ENCODE measurements around the gene ACAD9. TPM values are rescaled to one million over a fixed set of nuclear protein-coding genes. Genes with fewer than 3 reads are reported as not detected.
"Not testable (repeated sequence)": the region's sequence is repeated elsewhere in the genome, so short reads cannot be mapped to it uniquely, and the experiment has no call there.

ACAD9 gene
- total and polyA plus RNA-seq, 5 donors: 31.1 to 42.4 (median 35.4) TPM

- Histone ChIP-seq H3K27me3 (ENCODE audit: control insufficient read depth, insufficient read depth) (no peaks in the 10 kb centered on the region), H3K27ac (ENCODE audit: low read length) (no peak overlapping the region), H3K4me3 (ENCODE audit: low read length) (no peak overlapping the region), H3K4me1 (ENCODE audit: control insufficient read depth, insufficient read depth, low read length) (no peaks in the 10 kb centered on the region), H3K9me3 (ENCODE audit: control insufficient read depth, low read length) (peaks cover 2% of the 10 kb centered on the region)
- ATAC-seq: no peak
- 86% methylated on average over 10 of the region's 10 CpGs for WGBS
- intact Hi-C loops (cut with DNase I): no loop called here
- no peak for DNase-seq
These were observed 43.5 kb downstream of the ACAD9 start for GRCh38 chr3:128922804-128923459.

GRCh38 chr3:128923576-128923975, 44.2 kb downstream of the ACAD9 start:
- H3K27ac ChIP-seq (ENCODE audit: low read length): no peak overlapping the region
- H3K9me3 ChIP-seq (ENCODE audit: control insufficient read depth, low read length): peaks cover 2% of the 10 kb centered on the region
- H3K4me1 ChIP-seq (ENCODE audit: control insufficient read depth, insufficient read depth, low read length): no peaks in the 10 kb centered on the region
- ATAC-seq (no peak), DNase-seq (no peak)
- no peaks in the 10 kb centered on the region for H3K27me3 ChIP-seq (ENCODE audit: control insufficient read depth, insufficient read depth)
- intact Hi-C loops (cut with DNase I): no loop called here
- WGBS: 73% methylated on average over 2 of the region's 2 CpGs
- no peak overlapping the region for H3K4me3 ChIP-seq (ENCODE audit: low read length)

GRCh38 chr3:128923986-128924385, 44.6 kb downstream of the ACAD9 start:
- H3K4me1 ChIP-seq (ENCODE audit: control insufficient read depth, insufficient read depth, low read length); H3K27ac ChIP-seq (ENCODE audit: low read length); ATAC-seq; H3K4me3 ChIP-seq (ENCODE audit: low read length); H3K9me3 ChIP-seq (ENCODE audit: control insufficient read depth, low read length); H3K27me3 ChIP-seq (ENCODE audit: control insufficient read depth, insufficient read depth); intact Hi-C loops (cut with DNase I); DNase-seq: not testable (repeated sequence)
- 87% methylated on average over 6 of the region's 6 CpGs for WGBS

GRCh38 chr3:128929364-128929763, 49.9 kb downstream of the ACAD9 start:
- Histone ChIP-seq H3K9me3 (ENCODE audit: control insufficient read depth, low read length) (no peaks in the 10 kb centered on the region), H3K4me1 (ENCODE audit: control insufficient read depth, insufficient read depth, low read length) (no peaks in the 10 kb centered on the region), H3K27me3 (ENCODE audit: control insufficient read depth, insufficient read depth) (no peaks in the 10 kb centered on the region), H3K27ac (ENCODE audit: low read length) (no peak overlapping the region), H3K4me3 (ENCODE audit: low read length) (no peak overlapping the region)
- WGBS: 92% methylated on average over 3 of the region's 3 CpGs
- DNase-seq (no peak), ATAC-seq (no peak)
- intact Hi-C loops (cut with DNase I): no loop called here

GRCh38 chr3:128931046-128931445, 51.6 kb downstream of the ACAD9 start:
- H3K27ac ChIP-seq (ENCODE audit: low read length): no peak overlapping the region
- H3K4me3 ChIP-seq (ENCODE audit: low read length): no peak overlapping the region
- no peaks in the 10 kb centered on the region for H3K9me3 ChIP-seq (ENCODE audit: control insufficient read depth, low read length)
- no peak for DNase-seq
- no peaks in the 10 kb centered on the region for H3K4me1 ChIP-seq (ENCODE audit: control insufficient read depth, insufficient read depth, low read length)
- H3K27me3 ChIP-seq (ENCODE audit: control insufficient read depth, insufficient read depth): no peaks in the 10 kb centered on the region
- 85% methylated on average over 10 of the region's 10 CpGs for WGBS
- ATAC-seq: no peak
- intact Hi-C loops (cut with DNase I): no loop called here

GRCh38 chr3:128932516-128933212, 53.2 kb downstream of the ACAD9 start:
- no peaks in the 10 kb centered on the region for H3K4me1 ChIP-seq (ENCODE audit: control insufficient read depth, insufficient read depth, low read length)
- H3K27me3 ChIP-seq (ENCODE audit: control insufficient read depth, insufficient read depth): no peaks in the 10 kb centered on the region
- intact Hi-C loops (cut with DNase I): no loop called here
- 78% methylated on average over 12 of the region's 12 CpGs for WGBS
- H3K27ac ChIP-seq (ENCODE audit: low read length): no peak overlapping the region
- no peaks in the 10 kb centered on the region for H3K9me3 ChIP-seq (ENCODE audit: control insufficient read depth, low read length)
- DNase-seq: no peak
- no peak for ATAC-seq
- no peak overlapping the region for H3K4me3 ChIP-seq (ENCODE audit: low read length)

GRCh38 chr3:128933213-128933921, 53.9 kb downstream of the ACAD9 start:
- DNase-seq (no peak), ATAC-seq (peak in 1 of 2 donors; percentile 31)
- Histone ChIP-seq H3K9me3 (ENCODE audit: control insufficient read depth, low read length) (no peaks in the 10 kb centered on the region), H3K27ac (ENCODE audit: low read length) (no peak overlapping the region), H3K4me3 (ENCODE audit: low read length) (no peak overlapping the region), H3K4me1 (ENCODE audit: control insufficient read depth, insufficient read depth, low read length) (no peaks in the 10 kb centered on the region), H3K27me3 (ENCODE audit: control insufficient read depth, insufficient read depth) (no peaks in the 10 kb centered on the region)
- intact Hi-C loops (cut with DNase I): no loop called here
- WGBS: 68% methylated on average over 9 of the region's 9 CpGs

GRCh38 chr3:128933922-128934253, 54.5 kb downstream of the ACAD9 start:
- H3K27ac ChIP-seq (ENCODE audit: low read length): no peak overlapping the region
- no peaks in the 10 kb centered on the region for H3K27me3 ChIP-seq (ENCODE audit: control insufficient read depth, insufficient read depth)
- intact Hi-C loops (cut with DNase I): no loop called here
- no peaks in the 10 kb centered on the region for H3K9me3 ChIP-seq (ENCODE audit: control insufficient read depth, low read length)
- peak in 1 of 2 donors; percentile 19 for ATAC-seq
- DNase-seq: no peak
- H3K4me1 ChIP-seq (ENCODE audit: control insufficient read depth, insufficient read depth, low read length): no peaks in the 10 kb centered on the region
- WGBS: 91% methylated on average over 2 of the region's 2 CpGs
- H3K4me3 ChIP-seq (ENCODE audit: low read length): no peak overlapping the region

GRCh38 chr3:128935922-128936321, 56.5 kb downstream of the ACAD9 start:
- Histone ChIP-seq H3K9me3 (ENCODE audit: control insufficient read depth, low read length) (no peaks in the 10 kb centered on the region), H3K4me1 (ENCODE audit: control insufficient read depth, insufficient read depth, low read length) (no peaks in the 10 kb centered on the region), H3K4me3 (ENCODE audit: low read length) (no peak overlapping the region), H3K27me3 (ENCODE audit: control insufficient read depth, insufficient read depth) (no peaks in the 10 kb centered on the region), H3K27ac (ENCODE audit: low read length) (no peak overlapping the region)
- 80% methylated on average over 2 of the region's 2 CpGs for WGBS
- DNase-seq (no peak), ATAC-seq (no peak)
- intact Hi-C loops (cut with DNase I): no loop called here

GRCh38 chr3:128936341-128936740, 56.9 kb downstream of the ACAD9 start:
- DNase-seq (no peak), ATAC-seq (no peak)
- Histone ChIP-seq H3K27ac (ENCODE audit: low read length) (no peak overlapping the region), H3K4me1 (ENCODE audit: control insufficient read depth, insufficient read depth, low read length) (no peaks in the 10 kb centered on the region), H3K4me3 (ENCODE audit: low read length) (no peak overlapping the region), H3K27me3 (ENCODE audit: control insufficient read depth, insufficient read depth) (no peaks in the 10 kb centered on the region), H3K9me3 (ENCODE audit: control insufficient read depth, low read length) (no peaks in the 10 kb centered on the region)
- 50% methylated on average over 4 of the region's 4 CpGs for WGBS
- intact Hi-C loops (cut with DNase I): no loop called here

GRCh38 chr3:128940252-128940651, 60.8 kb downstream of the ACAD9 start:
- no peak for DNase-seq
- WGBS: 94% methylated on average over 1 of the region's 1 CpG
- intact Hi-C loops (cut with DNase I): no loop called here
- no peak overlapping the region for H3K27ac ChIP-seq (ENCODE audit: low read length)
- H3K9me3 ChIP-seq (ENCODE audit: control insufficient read depth, low read length): no peaks in the 10 kb centered on the region
- H3K4me1 ChIP-seq (ENCODE audit: control insufficient read depth, insufficient read depth, low read length): no peaks in the 10 kb centered on the region
- ATAC-seq: no peak
- no peak overlapping the region for H3K4me3 ChIP-seq (ENCODE audit: low read length)
- no peaks in the 10 kb centered on the region for H3K27me3 ChIP-seq (ENCODE audit: control insufficient read depth, insufficient read depth)

All from right cardiac atrium (tissue), 5 donors.